ENCODE measurements around the gene DPP6. TPM values are rescaled to one million over a fixed set of nuclear protein-coding genes. Genes with fewer than 3 reads are reported as not detected.

Gene DPP6
- total RNA-seq, 1 experiment from 2014 or later, result not detected

- intact Hi-C loops (cut with micrococcal nuclease; ENCODE audit: unreplicated experiment), result no loop called here
- POLR2A ChIA-PET (ENCODE audit: unreplicated experiment), result no interaction called here
These were observed 729.4 kb downstream of the DPP6 start for GRCh38 chr7:154781369-154782303.

GRCh38 chr7:154783281-154783909, 731.2 kb downstream of the DPP6 start:
- H3F3A ChIP-seq (ENCODE audit: insufficient read depth, low read depth), result no peaks in the 10 kb centered on the region
- H4K20me1 ChIP-seq (ENCODE audit: insufficient read depth), result no peaks in the 10 kb centered on the region; the same call in 1 of the 2 replicates
- H3K36me3 ChIP-seq (ENCODE audit: low read depth), result no peaks in the 10 kb centered on the region
- peaks cover 70% of the 10 kb centered on the region for H3K27me3 ChIP-seq (ENCODE audit: insufficient read depth, low read depth)
- ChIA-PET POLR2A (ENCODE audit: unreplicated experiment) (no interaction called here), CTCF (no interaction called here)
- H3K27ac ChIP-seq, result no peak overlapping the region
- no peak overlapping the region for H2AFZ ChIP-seq
- no peak for DNase-seq
- no peak overlapping the region for H3K4me3 ChIP-seq
- no peaks in the 10 kb centered on the region for H3K9me3 ChIP-seq (ENCODE audit: insufficient read depth, low read depth)
- no peaks in the 10 kb centered on the region for H3K79me2 ChIP-seq (ENCODE audit: low read depth)
- no peaks in the 10 kb centered on the region for H3K4me1 ChIP-seq (replicated peaks; ENCODE audit: insufficient read depth)
- TF ChIP-seq CTCF (conservative IDR thresholded peaks at IDR 0.05), result no peak
- TF ChIP-seq EZH2 (IDR thresholded peaks at IDR 0.05; ENCODE audit: low read depth), result no peak
- no peak overlapping the region for H3K4me2 ChIP-seq
- BruUV-seq (replicated peaks), result no TSS peak
- intact Hi-C loops (cut with micrococcal nuclease; ENCODE audit: unreplicated experiment), result no loop called here
- H3K9me2 ChIP-seq (ENCODE audit: insufficient read depth), result no peaks in the 10 kb centered on the region

More at GRCh38 chr7:154781369-154782303, 729.4 kb downstream of the DPP6 start:
- no peak overlapping the region for H3K4me2 ChIP-seq
- CTCF ChIA-PET, result no interaction called here
- no peak for DNase-seq
- no peaks in the 10 kb centered on the region for H3K4me1 ChIP-seq (replicated peaks; ENCODE audit: insufficient read depth)
- no peak overlapping the region for H2AFZ ChIP-seq
- no peak overlapping the region for H3K4me3 ChIP-seq
- H3K9me3 ChIP-seq (ENCODE audit: insufficient read depth, low read depth), result no peaks in the 10 kb centered on the region
- no peaks in the 10 kb centered on the region; the same call in 1 of the 2 replicates for H4K20me1 ChIP-seq (ENCODE audit: insufficient read depth)
- H3K36me3 ChIP-seq (ENCODE audit: low read depth), result no peaks in the 10 kb centered on the region
- H3K27ac ChIP-seq, result no peak overlapping the region
- H3F3A ChIP-seq (ENCODE audit: insufficient read depth, low read depth), result no peaks in the 10 kb centered on the region
- H3K27me3 ChIP-seq (ENCODE audit: insufficient read depth, low read depth), result peaks cover 64% of the 10 kb centered on the region
- BruUV-seq (replicated peaks), result no TSS peak
- TF ChIP-seq EZH2 (IDR thresholded peaks at IDR 0.05; ENCODE audit: low read depth) (no peak), CTCF (conservative IDR thresholded peaks at IDR 0.05) (no peak)
- no peaks in the 10 kb centered on the region for H3K9me2 ChIP-seq (ENCODE audit: insufficient read depth)
- no peaks in the 10 kb centered on the region for H3K79me2 ChIP-seq (ENCODE audit: low read depth)

- H3K36me3 ChIP-seq (ENCODE audit: low read depth), result no peaks in the 10 kb centered on the region
- peaks cover 80% of the 10 kb centered on the region for H3K27me3 ChIP-seq (ENCODE audit: insufficient read depth, low read depth)
- H2AFZ ChIP-seq, result no peak overlapping the region
- ChIA-PET CTCF (no interaction called here), POLR2A (ENCODE audit: unreplicated experiment) (no interaction called here)
- no peaks in the 10 kb centered on the region for H3K4me1 ChIP-seq (replicated peaks; ENCODE audit: insufficient read depth)
- H3K4me3 ChIP-seq, result no peak overlapping the region
- no peaks in the 10 kb centered on the region for H3K79me2 ChIP-seq (ENCODE audit: low read depth)
- H3K9me3 ChIP-seq (ENCODE audit: insufficient read depth, low read depth), result no peaks in the 10 kb centered on the region
- no peak for DNase-seq
- intact Hi-C loops (cut with micrococcal nuclease; ENCODE audit: unreplicated experiment), result no loop called here
- TF ChIP-seq CTCF (conservative IDR thresholded peaks at IDR 0.05) (no peak), EZH2 (IDR thresholded peaks at IDR 0.05; ENCODE audit: low read depth) (no peak)
- no peaks in the 10 kb centered on the region for H3K9me2 ChIP-seq (ENCODE audit: insufficient read depth)
- H4K20me1 ChIP-seq (ENCODE audit: insufficient read depth), result no peaks in the 10 kb centered on the region; the same call in 1 of the 2 replicates
- H3K4me2 ChIP-seq, result no peak overlapping the region
- no peaks in the 10 kb centered on the region for H3F3A ChIP-seq (ENCODE audit: insufficient read depth, low read depth)
- BruUV-seq (replicated peaks), result no TSS peak
- H3K27ac ChIP-seq, result no peak overlapping the region
These were observed 733.7 kb downstream of the DPP6 start for GRCh38 chr7:154785898-154786297.
